Measurements from ENCODE around the gene PET100.
A peak's percentile ranks its signal among the peaks of the same experiment; 100 is the strongest.

PET100 gene, protein sequence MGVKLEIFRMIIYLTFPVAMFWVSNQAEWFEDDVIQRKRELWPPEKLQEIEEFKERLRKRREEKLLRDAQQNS

DNA sequence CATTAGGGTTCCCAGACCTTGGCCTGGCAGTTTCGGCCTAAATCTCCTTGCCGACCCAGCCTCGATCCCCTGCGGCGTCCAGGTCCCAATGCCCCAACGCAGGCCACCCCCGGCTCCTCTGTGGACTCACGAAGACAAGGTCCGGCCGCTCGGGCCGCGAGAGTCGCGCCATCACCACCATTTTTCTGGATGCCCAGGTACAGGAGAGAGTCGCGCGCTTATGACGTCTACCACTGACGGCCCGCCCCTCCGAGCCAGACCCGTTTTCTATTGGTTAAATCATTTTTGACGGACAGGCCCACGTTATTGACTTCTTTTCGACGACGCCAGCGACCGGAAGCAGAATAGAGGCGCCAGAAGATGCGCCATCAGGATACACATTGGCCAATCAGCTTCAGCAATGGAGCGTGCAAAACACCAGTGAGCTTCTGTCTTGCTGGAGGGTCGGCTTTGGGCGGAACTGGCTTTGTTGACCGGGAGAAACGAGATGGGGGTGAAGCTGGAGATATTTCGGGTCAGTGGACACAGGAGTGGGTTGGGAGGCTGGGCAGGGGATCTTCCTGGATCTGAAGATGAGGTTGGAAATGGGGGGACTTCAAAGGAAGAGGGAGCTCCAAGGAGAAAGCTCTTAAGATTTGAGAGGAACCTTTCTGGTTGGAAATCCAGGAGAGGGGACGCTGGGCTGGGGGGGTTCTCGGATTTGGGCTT lies at the start of gene PET100, which contains the start of gene XAB2:
TSS of gene PET100 (plus strand) at position 447 of the 708 bp plus-strand sequence. CDS start at position 488, 41 bp downstream.
TSS of gene XAB2 (minus strand) at position 199 of the 708 bp plus-strand sequence. CDS start at position 181, 18 bp downstream.
- peak; percentile 100 for DNase-seq (ENCODE audit: low spot score)

DNA sequence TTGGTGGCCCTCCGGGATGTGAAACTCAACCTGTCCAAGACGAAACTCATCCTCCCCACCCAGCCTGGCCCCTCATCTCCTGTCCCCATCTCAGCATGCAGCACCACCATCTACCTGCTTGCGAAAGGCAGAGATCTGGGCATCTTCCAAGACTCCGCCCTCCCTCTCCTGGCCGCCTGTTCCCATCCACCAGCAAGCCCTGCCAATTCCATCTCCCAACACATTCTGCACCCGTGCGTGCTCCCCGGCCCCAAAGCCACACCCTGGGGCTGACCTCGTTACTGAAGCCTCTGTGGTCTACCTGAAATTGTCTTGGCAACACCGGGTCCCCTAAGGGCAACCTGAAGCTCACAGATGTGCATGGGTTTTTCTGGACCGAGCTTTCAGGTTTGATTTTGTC lies 47.1 kb upstream of the PET100 start:
- no peak for DNase-seq (ENCODE audit: low spot score)

DNA sequence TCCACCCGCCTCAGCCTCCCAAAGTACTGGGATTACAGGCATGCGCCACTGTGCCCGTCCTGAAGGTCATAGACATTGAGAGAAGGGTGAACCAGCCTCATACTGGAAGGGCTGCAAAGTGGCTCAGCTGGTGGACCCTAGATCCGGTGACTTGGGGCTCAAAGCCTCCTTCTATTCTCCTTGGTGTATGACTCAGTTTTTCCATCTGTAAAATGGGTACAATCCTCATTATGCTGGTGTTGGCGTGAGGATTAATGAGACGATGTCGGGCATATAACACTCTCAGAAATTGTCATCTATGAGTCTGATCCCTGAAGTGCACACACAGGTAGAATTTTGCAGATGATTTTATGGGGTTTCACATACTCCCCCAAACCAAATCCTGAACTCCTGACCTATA lies 39.8 kb upstream of the PET100 start:
- DNase-seq (ENCODE audit: low spot score), result no peak

DNA sequence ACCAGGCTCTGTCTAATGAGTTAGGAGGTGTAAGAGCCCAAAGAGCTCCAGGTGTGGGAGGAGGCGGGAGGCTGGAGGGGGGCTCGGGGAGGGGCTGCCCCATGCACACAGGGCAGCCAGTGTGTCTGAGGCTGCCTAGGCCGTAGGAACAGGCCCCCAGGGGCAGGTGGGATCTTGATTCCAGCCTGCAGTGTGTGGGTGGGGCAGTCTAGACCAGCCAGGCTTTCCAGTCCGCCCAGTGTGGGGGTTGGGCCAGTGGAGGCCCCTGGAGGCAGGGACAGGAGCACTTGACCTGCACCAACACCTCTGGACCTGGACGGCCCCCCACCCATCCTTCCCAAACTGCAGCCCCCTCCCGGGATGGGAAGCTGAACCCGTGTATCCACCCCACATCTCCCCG lies 39.3 kb upstream of the PET100 start:
- no peak for DNase-seq (ENCODE audit: low spot score)

DNA sequence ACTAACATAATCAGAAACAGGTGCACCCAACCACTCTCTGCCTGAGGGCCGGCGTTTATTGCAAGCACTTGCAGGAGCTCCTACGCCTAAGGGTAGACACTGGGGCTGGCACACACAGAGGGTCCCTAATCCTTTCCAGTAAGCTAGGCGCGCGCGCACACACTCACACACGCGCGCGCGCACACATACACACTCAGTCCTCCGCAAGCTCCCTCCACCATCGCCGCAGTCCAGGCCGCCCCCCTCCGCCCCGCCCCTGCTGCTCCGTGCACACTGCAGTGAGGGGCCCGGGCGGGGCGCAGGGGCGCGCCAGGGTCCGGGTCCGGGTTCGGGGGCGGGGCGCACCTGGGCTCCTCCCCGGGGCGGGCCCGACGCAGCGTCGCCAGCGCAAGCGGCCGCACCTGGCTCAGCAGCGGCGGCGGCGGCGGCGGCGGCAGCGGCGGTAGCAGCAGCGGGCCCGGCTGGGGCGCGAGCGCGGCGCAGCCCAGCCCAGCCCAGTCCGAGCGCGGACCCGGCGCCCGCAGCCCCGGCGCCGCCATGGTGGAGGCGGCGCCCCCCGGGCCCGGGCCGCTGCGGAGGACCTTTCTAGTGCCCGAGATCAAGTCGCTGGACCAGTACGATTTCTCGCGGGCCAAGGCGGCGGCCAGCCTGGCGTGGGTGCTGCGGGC lies 34.0 kb upstream of the PET100 start, which contains the start of gene CAMSAP3:
TSS of gene CAMSAP3 (plus strand) at position 398 of the 668 bp plus-strand sequence. CDS start at position 538, 140 bp downstream.
- no peak for DNase-seq (ENCODE audit: low spot score)

DNA sequence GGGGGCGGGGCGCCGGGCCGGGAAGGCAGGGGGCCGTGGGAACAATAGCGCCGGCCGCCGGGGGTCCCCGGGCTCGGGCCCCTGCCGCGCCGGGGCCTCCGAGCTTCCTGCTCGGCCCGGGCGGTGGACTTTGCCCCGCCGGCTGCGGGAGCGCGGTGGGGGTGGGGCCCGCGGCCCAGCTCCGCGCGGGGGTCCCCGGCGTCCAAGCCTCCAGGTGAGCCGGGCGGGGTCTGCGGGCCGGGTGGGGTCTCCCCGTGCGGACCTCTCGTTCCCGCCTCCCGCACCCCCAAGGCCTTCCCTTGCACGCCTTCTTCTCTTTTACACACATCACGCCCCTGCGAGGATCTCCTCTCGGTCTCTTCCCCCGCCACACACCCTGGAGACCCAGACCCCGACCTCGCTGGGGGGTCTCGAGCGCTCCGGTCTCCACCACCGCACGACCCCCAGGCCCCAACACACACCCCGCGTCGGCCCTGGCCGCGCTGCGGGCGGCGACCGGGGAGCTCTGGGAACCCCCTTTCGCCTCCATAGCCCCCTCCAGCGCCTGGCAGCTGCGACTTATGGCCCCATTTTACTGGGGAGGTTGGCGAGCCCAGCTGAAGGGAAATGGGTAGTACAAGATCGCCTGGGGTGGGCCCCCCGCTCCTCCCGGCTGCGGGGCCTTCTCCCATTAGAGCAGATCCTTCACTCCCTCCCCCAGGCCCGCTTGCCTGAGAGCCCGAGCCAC lies 33.2 kb upstream of the PET100 start:
- no peak for DNase-seq (ENCODE audit: low spot score)

DNA sequence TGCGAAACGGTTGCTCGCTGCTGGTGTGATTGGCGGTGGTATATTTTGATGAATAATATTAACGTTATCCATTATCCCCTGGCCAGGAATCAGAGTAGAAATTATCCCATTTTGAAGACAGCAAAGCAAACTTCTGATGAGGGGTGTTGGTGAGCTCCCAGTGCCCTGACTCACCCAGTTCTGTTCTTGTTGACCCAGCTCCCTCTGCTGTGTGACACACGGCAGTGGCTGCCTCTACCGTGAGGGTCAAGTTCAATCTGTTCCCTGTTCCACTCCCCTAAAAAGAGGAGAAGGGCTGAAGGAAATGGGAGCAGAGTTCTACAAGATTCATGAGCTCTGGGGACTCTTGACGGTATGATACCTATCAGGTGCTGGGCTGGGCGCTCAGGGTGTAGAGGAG lies 31.9 kb upstream of the PET100 start:
- DNase-seq (ENCODE audit: low spot score), result no peak

DNA sequence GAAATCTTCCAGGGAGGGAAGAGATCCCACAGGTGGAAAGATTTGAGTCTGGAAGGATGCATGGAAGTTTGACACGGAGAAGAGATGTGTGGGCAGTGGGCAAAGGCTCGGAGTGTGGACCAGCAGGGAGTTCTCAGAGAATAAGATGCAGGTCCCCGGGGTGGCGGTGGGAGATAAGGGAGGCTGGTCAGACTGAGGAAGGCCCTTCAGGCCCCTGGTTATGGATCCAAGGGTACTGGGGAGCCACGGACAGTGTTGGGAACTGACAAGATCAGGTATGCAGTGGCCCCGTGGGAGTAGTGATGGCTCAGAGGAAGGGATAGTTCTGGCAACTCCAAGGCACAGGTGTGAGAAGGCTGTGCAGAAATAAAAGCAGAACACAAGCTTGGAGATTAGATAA lies 31.4 kb upstream of the PET100 start:
- DNase-seq (ENCODE audit: low spot score), result no peak

DNA sequence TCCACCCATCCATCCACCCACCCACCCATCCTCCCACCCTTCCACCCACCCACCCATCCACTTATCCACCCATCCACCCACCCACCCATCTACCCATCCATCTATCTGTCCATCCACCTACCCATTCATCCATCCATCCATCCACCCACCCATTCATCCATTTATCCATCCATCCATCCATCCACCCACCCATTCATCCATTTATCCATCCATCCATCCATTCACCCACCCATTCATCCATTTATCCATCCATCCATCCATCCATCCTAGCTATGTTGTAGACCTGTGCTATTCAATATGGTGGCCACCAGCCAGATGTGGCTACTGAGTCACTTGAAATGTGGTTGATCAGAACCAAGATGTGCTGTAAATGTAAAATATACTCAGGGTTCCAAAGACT lies 28.9 kb upstream of the PET100 start:
- no peak for DNase-seq (ENCODE audit: low spot score)

DNA sequence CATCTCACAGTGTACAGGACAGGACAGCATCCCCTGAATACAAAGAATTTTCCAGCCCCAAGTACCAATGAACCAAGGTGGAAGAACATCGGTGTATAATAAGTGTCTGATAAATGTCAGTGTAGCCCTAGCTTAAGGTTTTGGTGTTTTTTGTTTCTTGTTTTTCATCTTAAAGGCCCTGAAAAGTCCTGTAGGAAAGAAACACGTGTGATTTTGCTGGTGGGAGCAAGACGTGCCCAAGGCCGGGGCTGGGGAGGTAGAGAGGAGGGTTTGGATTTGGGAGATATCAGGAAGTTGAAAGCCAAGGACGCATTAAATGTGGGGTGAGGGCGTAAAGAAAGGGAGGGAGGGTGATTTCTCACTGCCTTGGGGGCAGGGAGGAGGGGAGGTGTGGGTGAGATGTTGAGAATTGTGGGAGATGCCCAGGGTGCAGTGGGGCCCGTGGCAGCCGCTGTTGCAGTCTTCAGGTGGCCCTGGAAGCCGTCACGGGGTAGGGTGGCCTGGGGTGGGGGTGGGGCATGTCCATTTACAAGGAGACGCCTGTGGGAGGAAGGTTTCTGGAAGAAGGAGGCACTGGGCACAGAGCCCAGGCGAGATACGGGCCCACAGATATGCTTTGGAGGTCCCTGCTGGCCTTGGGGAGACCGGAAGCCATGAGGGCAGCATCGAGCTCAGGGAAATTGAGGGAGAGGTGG lies 27.2 kb upstream of the PET100 start:
- DNase-seq (ENCODE audit: low spot score), result no peak

DNA sequence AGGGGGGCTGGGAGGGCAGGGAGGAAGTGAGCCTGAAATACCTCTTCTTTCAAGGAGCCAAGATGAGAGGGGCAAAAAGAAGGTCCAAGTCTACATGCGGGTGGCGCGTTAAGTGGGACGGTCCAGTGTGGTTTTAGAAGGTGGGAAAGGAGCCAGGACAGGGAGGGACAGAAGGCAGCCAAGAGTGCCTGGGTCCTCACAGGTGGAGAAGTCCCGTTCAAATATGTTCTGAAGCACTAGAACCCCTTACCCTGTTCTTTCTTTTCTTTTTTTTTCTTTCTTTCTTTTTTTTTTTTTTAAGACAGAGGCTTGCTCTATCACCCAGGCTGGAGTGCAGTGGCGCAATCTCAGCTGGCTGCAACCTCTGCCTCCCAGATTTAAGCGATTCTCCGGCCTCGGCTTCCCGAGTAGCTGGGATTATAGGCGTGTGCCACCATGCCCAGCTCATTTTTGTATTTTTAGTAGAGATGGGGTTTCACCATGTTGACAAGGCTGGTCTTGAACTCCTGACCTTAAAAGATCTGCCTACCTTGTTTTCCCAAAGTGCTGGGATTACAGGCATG lies 26.6 kb upstream of the PET100 start:
- DNase-seq (ENCODE audit: low spot score), result no peak

DNA sequence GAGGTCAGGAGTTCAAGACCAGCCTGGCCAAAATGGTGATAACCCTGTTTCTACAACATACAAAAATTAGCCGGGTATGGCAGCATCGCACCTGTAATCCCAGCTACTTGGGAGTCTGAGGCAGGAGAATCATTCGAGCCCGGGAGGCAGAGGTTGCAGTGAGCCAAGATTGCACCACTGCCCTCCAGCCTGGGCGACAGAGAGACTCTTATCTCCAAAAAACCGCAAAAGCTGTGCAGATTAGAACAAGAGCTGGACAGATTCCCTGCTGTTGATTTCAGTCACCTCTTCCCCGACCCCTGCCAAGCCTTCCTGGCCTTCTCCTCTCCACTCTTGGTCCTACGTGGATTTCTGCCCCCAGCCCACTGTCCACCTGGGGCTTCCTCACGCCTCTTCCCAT lies 25.7 kb upstream of the PET100 start:
- DNase-seq (ENCODE audit: low spot score), result no peak

DNA sequence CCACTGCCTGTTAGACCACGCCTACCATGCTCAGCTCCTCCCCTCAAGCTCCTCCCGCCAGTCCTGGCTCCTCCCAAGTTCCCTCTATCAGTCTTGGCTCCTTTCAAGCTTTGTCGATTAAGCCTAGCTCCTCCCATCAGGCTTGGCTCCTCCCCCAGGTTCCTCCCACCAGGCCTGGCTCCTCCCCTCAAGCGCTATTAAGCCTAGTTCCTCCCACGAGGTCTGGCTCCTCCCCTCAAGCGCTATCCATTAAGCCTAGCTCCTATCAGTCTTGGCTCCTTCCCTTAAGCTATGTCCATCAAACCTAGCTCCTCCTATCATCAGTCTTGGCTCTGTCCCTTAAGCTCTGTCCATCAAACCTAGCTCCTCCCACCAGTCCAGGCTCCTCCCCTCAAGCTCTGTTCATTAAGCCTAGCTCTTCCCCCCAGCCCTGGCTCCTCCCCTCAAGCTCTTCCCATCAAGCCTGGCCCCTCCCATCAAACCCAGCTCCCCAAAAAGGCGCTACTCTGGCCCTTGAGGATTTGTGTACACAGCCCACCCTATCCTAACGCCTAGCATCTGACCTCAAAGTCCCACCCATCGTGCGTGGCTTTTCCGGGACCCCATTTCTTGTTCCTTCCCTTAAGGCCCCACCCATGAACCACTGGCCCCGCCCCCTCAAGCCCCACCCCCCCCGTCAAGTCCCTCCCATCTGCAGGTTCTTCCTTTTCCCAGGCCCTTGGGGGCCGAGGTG lies 23.9 kb upstream of the PET100 start:
- no peak for DNase-seq (ENCODE audit: low spot score)

DNA sequence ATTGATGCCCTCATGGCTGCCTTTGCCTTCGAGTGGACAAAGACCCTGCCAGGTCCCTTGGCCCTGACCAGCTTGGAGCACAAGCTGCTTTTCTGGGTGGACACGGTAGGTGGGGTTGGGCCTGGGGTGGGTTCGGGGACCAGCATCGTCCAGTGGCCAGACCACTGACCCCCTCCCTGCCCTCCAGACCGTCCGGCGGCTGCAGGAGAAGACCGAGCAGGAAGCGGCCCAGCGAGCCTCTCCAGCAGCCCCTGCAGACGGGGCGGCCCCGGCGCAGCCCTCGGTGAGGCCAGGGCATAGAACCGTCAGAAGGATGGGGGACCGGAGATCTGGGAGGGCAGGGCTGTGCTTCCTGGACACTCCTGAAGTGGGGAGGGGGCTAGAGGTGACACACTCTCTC lies 23.3 kb upstream of the PET100 start:
- DNase-seq (ENCODE audit: low spot score), result no peak

DNA sequence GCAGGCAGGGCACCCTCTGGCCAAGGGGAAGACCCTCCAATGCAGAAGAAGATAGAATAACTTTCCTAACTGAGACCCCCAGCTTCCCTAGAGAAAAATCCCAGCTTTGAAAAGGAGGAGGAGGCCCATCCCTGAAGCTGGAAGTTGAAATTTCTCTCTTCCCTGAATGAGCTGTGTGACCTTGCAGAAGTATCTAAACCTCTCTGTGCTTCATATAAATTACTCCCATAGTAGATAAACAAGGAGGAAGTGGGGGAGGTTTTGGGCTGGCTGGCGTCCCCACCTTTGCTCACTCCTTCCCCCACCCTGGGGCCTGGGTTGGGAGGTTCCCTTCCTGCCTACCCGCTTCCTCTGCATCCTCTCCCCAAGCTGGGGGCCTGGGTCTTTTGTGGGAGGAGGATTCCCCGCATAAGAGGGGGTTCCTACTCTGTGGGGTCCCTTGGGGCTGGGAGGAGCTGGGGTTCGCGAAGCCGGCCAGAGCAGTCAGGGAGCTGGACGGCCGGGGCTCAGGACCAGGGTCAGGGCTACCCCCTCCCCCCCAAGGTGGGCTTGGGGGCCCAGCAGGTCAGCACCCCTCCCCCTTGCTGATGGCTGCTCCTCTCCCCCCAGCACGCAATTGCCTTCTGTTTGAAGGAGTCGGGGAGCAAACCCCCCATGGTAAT lies 22.2 kb upstream of the PET100 start:
- DNase-seq (ENCODE audit: low spot score), result no peak

DNA sequence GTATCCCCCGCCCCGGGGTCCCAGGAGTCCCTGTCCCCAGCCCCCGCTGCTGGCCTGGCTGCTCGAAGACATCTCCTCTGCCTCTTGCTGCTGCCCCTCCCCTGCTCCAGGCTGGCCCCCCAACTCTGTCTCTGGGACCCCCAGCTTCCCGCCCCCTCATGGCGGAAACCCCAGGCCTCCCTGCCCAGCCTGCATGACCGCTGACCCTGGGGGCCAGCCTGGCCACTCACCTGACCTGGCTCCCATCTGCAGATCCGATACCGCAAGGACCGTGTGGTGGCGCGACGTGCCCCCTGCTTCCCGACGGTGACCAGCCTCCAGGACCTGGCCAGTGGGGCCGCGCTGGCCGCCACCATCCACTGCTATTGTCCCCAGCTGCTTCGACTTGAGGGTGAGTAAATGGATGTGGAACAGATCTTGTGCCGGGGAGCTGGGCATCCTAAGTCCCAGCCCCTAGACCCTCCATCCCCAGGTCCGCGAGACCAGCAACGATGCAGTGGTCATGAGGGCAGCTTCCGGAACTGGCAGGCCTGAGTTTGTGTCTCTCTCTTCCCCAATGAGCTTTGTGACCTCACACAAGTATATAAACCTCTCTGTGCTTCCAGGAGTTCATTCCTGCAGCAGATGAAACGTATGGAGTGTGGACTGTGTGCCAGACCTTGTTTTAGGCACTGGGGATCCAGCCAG lies 21.6 kb upstream of the PET100 start:
- no peak for DNase-seq (ENCODE audit: low spot score)

DNA sequence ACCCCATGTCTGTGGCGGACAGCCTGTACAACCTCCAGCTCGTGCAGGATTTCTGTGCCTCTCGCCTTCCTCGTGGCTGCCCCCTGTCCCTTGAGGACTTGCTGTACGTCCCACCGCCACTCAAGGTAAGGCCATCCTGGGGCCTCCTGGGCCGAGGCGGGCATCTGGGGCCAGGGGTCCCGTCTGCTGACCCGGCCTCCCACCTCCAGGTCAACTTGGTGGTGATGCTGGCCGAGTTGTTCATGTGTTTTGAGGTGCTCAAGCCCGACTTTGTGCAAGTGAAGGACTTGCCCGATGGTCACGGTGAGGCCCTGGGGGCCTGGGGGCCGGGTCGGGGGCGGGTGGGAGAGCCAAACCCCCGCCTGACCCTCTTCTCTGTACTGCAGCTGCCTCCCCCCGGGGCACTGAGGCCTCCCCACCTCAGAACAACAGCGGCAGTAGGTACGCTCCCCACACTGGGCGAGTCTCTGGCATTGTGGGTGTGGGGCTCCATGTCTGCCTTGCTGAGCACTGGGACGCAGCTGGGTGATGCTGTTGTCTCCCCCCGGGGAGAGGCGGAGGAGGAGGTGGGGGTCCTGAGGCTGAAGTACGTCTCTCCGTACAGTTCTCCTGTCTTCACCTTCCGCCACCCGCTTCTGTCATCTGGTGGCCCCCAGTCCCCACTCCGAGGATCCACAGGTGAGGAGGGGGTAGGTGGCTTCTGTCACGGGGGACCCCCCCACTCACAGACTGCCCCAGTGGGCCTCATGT lies 18.9 kb upstream of the PET100 start:
- no peak for DNase-seq (ENCODE audit: low spot score)

DNA sequence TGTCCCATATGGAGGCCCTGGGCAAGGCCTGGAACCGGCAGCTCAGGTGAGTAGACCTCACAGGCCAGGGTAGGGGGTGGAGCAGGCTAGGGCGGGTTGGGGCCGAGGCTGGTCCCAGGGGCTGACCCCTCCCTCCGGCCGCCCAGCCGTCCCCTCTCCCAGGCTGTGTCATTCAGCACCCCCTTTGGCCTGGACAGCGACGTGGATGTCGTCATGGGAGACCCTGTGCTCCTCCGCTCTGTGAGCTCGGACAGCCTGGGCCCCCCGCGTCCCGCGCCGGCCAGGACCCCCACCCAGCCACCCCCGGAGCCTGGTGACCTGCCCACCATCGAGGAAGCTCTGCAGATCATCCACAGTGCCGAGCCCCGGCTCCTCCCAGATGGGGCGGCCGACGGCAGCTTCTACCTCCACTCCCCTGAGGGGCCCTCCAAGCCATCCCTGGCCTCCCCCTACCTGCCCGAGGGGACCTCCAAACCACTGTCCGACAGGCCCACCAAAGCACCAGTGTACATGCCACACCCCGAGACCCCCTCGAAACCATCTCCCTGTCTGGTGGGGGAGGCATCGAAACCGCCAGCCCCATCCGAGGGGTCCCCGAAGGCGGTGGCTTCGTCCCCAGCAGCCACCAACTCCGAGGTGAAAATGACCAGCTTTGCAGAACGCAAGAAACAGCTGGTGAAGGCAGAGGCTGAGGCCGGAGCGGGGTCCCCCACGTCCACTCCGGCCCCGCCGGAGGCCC lies 17.9 kb upstream of the PET100 start:
- DNase-seq (ENCODE audit: low spot score), result no peak
